ENCODE results near the gene ABCC10. TPM values are rescaled to one million over a fixed set of nuclear protein-coding genes. Genes with fewer than 3 reads are reported as not detected.

ABCC10 gene
- total and polyA plus RNA-seq, 7 donors: 7.8 to 11.0 (median 9.8) TPM

- ATAC-seq (no peak), DNase-seq (no peak)
- Histone ChIP-seq H3K27me3 (ENCODE audit: insufficient read depth in 3 of 3, low read length in 2 of 3) (no peaks in the 10 kb centered on the region), H3K36me3 (ENCODE audit: insufficient read depth in 1 of 2, low read depth in 1 of 2) (peaks cover 11 to 88% of the 10 kb centered on the region in 2 donors), H3K9me3 (no peaks in the 10 kb centered on the region), H3K4me1 (no peaks in the 10 kb centered on the region), H3K4me3 (no peak overlapping the region), H3K27ac (no peak overlapping the region)
- 93 to 95% (median 93%) methylated on average over 4 of the region's 4 CpGs for whole genome bisulfite sequencing, 3 donors
- no peak for TF ChIP-seq CTCF (IDR thresholded peaks at IDR 0.05)
- intact Hi-C loops (cut with DNase I): no loop called here
Measured at GRCh38 chr6:43448916-43449315, 21.6 kb downstream of the ABCC10 start.

- Histone ChIP-seq H3K27ac (no peak overlapping the region), H3K9me3 (no peaks in the 10 kb centered on the region), H3K36me3 (ENCODE audit: insufficient read depth in 1 of 2, low read depth in 1 of 2) (peaks cover 11 to 70% of the 10 kb centered on the region in 2 donors), H3K27me3 (ENCODE audit: insufficient read depth in 3 of 3, low read length in 2 of 3) (peaks cover 0 to 8% (median 2%) of the 10 kb centered on the region in 3 donors), H3K4me1 (peaks cover 2% of the 10 kb centered on the region), H3K4me3 (no peak overlapping the region)
- TF ChIP-seq CTCF (IDR thresholded peaks at IDR 0.05): no peak
- intact Hi-C loops (cut with DNase I): loop anchor here in 1 of 2 donors (10.0 kb wide), 1 partner anchor 124 kb away; the partner anchor contains the start of genes POLH and XPO5
- WGBS, 3 donors: 91 to 94% (median 93%) methylated on average over 13 of the region's 13 CpGs
- ATAC-seq (no peak), DNase-seq (peak in 1 of 2 donors; percentile 34)
Measured at GRCh38 chr6:43450699-43451131, 23.4 kb downstream of the ABCC10 start.

GRCh38 chr6:43451348-43451747, 24.0 kb downstream of the ABCC10 start:
- Histone ChIP-seq H3K27ac (no peak overlapping the region), H3K9me3 (no peaks in the 10 kb centered on the region), H3K27me3 (ENCODE audit: insufficient read depth in 3 of 3, low read length in 2 of 3) (peaks cover 0 to 14% (median 6%) of the 10 kb centered on the region in 3 donors), H3K36me3 (ENCODE audit: insufficient read depth in 1 of 2, low read depth in 1 of 2) (peaks cover 11 to 64% of the 10 kb centered on the region in 2 donors), H3K4me3 (no peak overlapping the region), H3K4me1 (peaks cover 4% of the 10 kb centered on the region)
- TF ChIP-seq CTCF (IDR thresholded peaks at IDR 0.05): no peak
- ATAC-seq (no peak), DNase-seq (peak in 1 of 2 donors; percentile 4)
- WGBS, 3 donors: 69 to 87% (median 84%) methylated on average over 4 of the region's 4 CpGs
- intact Hi-C loops (cut with DNase I): loop anchor here in 1 of 2 donors (10.0 kb wide), 1 partner anchor 123 kb away; the partner anchor contains the start of genes POLH and XPO5

GRCh38 chr6:43451939-43452338, 24.6 kb downstream of the ABCC10 start:
- Histone ChIP-seq H3K27me3 (ENCODE audit: insufficient read depth in 3 of 3, low read length in 2 of 3) (peaks cover 0 to 20% (median 10%) of the 10 kb centered on the region in 3 donors), H3K27ac (no peak overlapping the region), H3K4me3 (no peak overlapping the region), H3K9me3 (no peaks in the 10 kb centered on the region), H3K4me1 (peaks cover 4% of the 10 kb centered on the region), H3K36me3 (ENCODE audit: insufficient read depth in 1 of 2, low read depth in 1 of 2) (peaks cover 11 to 61% of the 10 kb centered on the region in 2 donors)
- DNase-seq (no peak), ATAC-seq (no peak)
- intact Hi-C loops (cut with DNase I): loop anchor here in 1 of 2 donors (10.0 kb wide), 1 partner anchor 123 kb away; the partner anchor contains the start of genes POLH and XPO5
- WGBS, 3 donors: 91 to 94% (median 92%) methylated on average over 8 of the region's 8 CpGs
- no peak for TF ChIP-seq CTCF (IDR thresholded peaks at IDR 0.05)
